ENCODE data around the gene SUPT3H.
A peak's percentile ranks its signal among the peaks of the same experiment; 100 is the strongest.

Gene SUPT3H

GRCh38 chr6:44959651-44960050 lies 418.1 kb downstream of the SUPT3H start:
- no peak for DNase-seq

GRCh38 chr6:44957156-44957555 lies 420.6 kb downstream of the SUPT3H start:
- DNase-seq, result no peak

GRCh38 chr6:44956396-44956795 lies 421.3 kb downstream of the SUPT3H start:
- no peak for DNase-seq

GRCh38 chr6:44955145-44955544 lies 422.6 kb downstream of the SUPT3H start:
- no peak for DNase-seq

- DNase-seq, result no peak
These were observed 423.5 kb downstream of the SUPT3H start for GRCh38 chr6:44954281-44954680.

- peak in 1 of 58 donors; percentile 1 for DNase-seq
These were observed 426.4 kb downstream of the SUPT3H start for GRCh38 chr6:44951253-44951747.

GRCh38 chr6:44949596-44950201 lies 428.0 kb downstream of the SUPT3H start:
- no peak for DNase-seq

- DNase-seq, result no peak
These were observed 434.2 kb downstream of the SUPT3H start for GRCh38 chr6:44943541-44943940.

GRCh38 chr6:44942798-44943197 lies 434.9 kb downstream of the SUPT3H start:
- no peak for DNase-seq

- no peak for DNase-seq
These were observed 435.5 kb downstream of the SUPT3H start for GRCh38 chr6:44942201-44942600.

- DNase-seq, result no peak
These were observed 437.4 kb downstream of the SUPT3H start for GRCh38 chr6:44940367-44940766.

GRCh38 chr6:44935693-44936300 lies 441.9 kb downstream of the SUPT3H start:
- DNase-seq, result no peak

- no peak for DNase-seq
These were observed 444.6 kb downstream of the SUPT3H start for GRCh38 chr6:44933108-44933507.

GRCh38 chr6:44932651-44933091 lies 445.1 kb downstream of the SUPT3H start:
- DNase-seq, result no peak

GRCh38 chr6:44931385-44931784 lies 446.3 kb downstream of the SUPT3H start:
- DNase-seq, result no peak

GRCh38 chr6:44926556-44926955 lies 451.2 kb downstream of the SUPT3H start:
- no peak for DNase-seq

GRCh38 chr6:44925100-44925739 lies 452.5 kb downstream of the SUPT3H start:
- no peak for DNase-seq

- no peak for DNase-seq
These were observed 454.3 kb downstream of the SUPT3H start for GRCh38 chr6:44923444-44923843.

- DNase-seq, result no peak
These were observed 455.9 kb downstream of the SUPT3H start for GRCh38 chr6:44921798-44922197.

GRCh38 chr6:44920952-44921491 lies 456.7 kb downstream of the SUPT3H start:
- no peak for DNase-seq

- DNase-seq, result no peak
These were observed 458.9 kb downstream of the SUPT3H start for GRCh38 chr6:44918671-44919296.

- DNase-seq, result no peak
These were observed 460.3 kb downstream of the SUPT3H start for GRCh38 chr6:44917430-44917829.

Data from anterior cingulate cortex (tissue), 58 donors.